Endothelial cell of umbilical vein (primary cell): ENCODE measurements around the gene MYO1B. TPM values are rescaled to one million over a fixed set of nuclear protein-coding genes. Genes with fewer than 3 reads are reported as not detected.

ENCODE experiments used
- BruUV-seq: library from RNA; stranded (reverse); fragments of 400-500 nt; replicated peaks from 2 replicates; lab custom pipeline; 2021; lab: Mats Ljungman, UMichigan
- CTCF ChIA-PET: fragments of 300-600, 350-600 bp; sonication (Branson Sonifier 250); formaldehyde crosslinking; loops from one replicate; lab custom pipeline; 2021; ENCODE audit warnings: antibody characterized with exemption, inconsistent platforms; lab: Charles Lee
- POLR2A ChIA-PET: fragments of 300-600, 350-600 bp; sonication (Branson Sonifier 250); formaldehyde crosslinking; loops from one replicate; lab custom pipeline; 2021; ENCODE audit warnings: antibody characterized with exemption, inconsistent platforms; lab: Charles Lee
- DNase-seq: peaks from one replicate; pipeline ENCODE4 v3.0.0-alpha.2; 2011; ENCODE audit warnings: low read depth, low spot score
- FAIRE-seq: peaks from 2 replicates; lab custom pipeline; 2011; peaks lifted over from hg19 to GRCh38; lab: Jason Lieb, UNC
- H2AFZ ChIP-seq: 2 replicates; pipeline ENCODE4 v1.6.0; 2012; ENCODE audit warnings: low read depth, low read length, control low read depth, inconsistent platforms
- H3K27ac ChIP-seq: 2 replicates; pipeline ENCODE4 v1.5.1; 2011; ENCODE audit warnings: low read depth, mild to moderate bottlenecking, control low read depth, low read length, moderate library complexity; ENCODE audit not compliant: insufficient read depth
- H3K27me3 ChIP-seq, 2 experiments: 2 replicates each; pipeline versions ENCODE4 v1.6.0 to v1.6.1; 2011; ENCODE audit warnings: low read length in 2 of 2, mixed read lengths in 1 of 2; ENCODE audit not compliant: control insufficient read depth in 2 of 2, insufficient read depth in 2 of 2
- H3K36me3 ChIP-seq, 2 experiments: 2 replicates in 1 of 2; 3 replicates in 1 of 2; pipeline ENCODE4 v1.5.1; 2011; ENCODE audit warnings: low read length in 2 of 2, mild to moderate bottlenecking in 1 of 2, moderate library complexity in 1 of 2; ENCODE audit not compliant: control insufficient read depth in 2 of 2, insufficient read depth in 2 of 2; ENCODE audit errors: extremely low read depth in 1 of 2
- H3K4me1 ChIP-seq: 3 replicates; pipeline ENCODE4 v1.5.1; 2011; ENCODE audit warnings: mild to moderate bottlenecking, low read length; ENCODE audit not compliant: control insufficient read depth, insufficient read depth; ENCODE audit errors: extremely low read depth
- H3K4me2 ChIP-seq: 2 replicates; pipeline ENCODE4 v1.6.1; 2011; ENCODE audit warnings: low read length, control low read depth, mixed read lengths; ENCODE audit not compliant: insufficient read depth
- H3K4me3 ChIP-seq, 3 experiments: fragments of 200-600 bp in 1 of 3; sonication (generic), shearing (Covaris generic) in 1 of 3; replicated peaks in 1 of 3; 2 replicates each; pipeline ENCODE4 v1.5.1; 2011 to 2016; ENCODE audit warnings: control low read depth in 3 of 3, low read length in 3 of 3, mild to moderate bottlenecking in 2 of 3, inconsistent platforms in 1 of 3, low read depth in 1 of 3, moderate library complexity in 1 of 3; ENCODE audit not compliant: insufficient read depth in 1 of 3
- H3K79me2 ChIP-seq: 2 replicates; pipeline ENCODE4 v1.6.0; 2012; ENCODE audit warnings: low read length, inconsistent platforms; ENCODE audit not compliant: control insufficient read depth, insufficient read depth
- H3K9ac ChIP-seq: replicated peaks from 2 replicates; pipeline ENCODE3; 2011; ENCODE audit warnings: low read length, control low read depth; ENCODE audit not compliant: insufficient read depth; ENCODE audit errors: extremely low read depth
- H3K9me1 ChIP-seq: replicated peaks from 3 replicates; pipeline ENCODE4 v1.6.0; 2011; ENCODE audit warnings: mild to moderate bottlenecking, low read length; ENCODE audit not compliant: control insufficient read depth, insufficient read depth; ENCODE audit errors: extremely low read depth
- H3K9me3 ChIP-seq: replicated peaks from 2 replicates; pipeline ENCODE4 v1.5.1; 2012; ENCODE audit warnings: low read length, inconsistent platforms; ENCODE audit not compliant: control insufficient read depth, insufficient read depth
- H4K20me1 ChIP-seq: replicated peaks from 2 replicates; pipeline ENCODE3; 2011; ENCODE audit warnings: mild to moderate bottlenecking, low read length; ENCODE audit not compliant: control insufficient read depth, insufficient read depth; ENCODE audit errors: extremely low read depth
- EZH2 ChIP-seq: IDR thresholded peaks from 2 replicates; pipeline ENCODE4 v1.6.1; 2012; ENCODE audit warnings: borderline replicate concordance, low read depth, mild to moderate bottlenecking, moderate library complexity, low read length, inconsistent platforms; ENCODE audit not compliant: severe bottlenecking
- FOS ChIP-seq: IDR thresholded peaks from 2 replicates; pipeline ENCODE4 v1.6.1; 2011; ENCODE audit warnings: mild to moderate bottlenecking, low read length, moderate library complexity, borderline replicate concordance; ENCODE audit not compliant: insufficient read depth
- GATA2 ChIP-seq: IDR thresholded peaks from 2 replicates; pipeline ENCODE4 v1.7.0; 2011; ENCODE audit warnings: low read depth, mild to moderate bottlenecking, moderate library complexity, mixed read lengths, low read length; ENCODE audit not compliant: insufficient read length, insufficient read depth
- JUN ChIP-seq: IDR thresholded peaks from 2 replicates; pipeline ENCODE4 v1.6.1; 2011; ENCODE audit warnings: borderline replicate concordance, low read depth; ENCODE audit not compliant: insufficient read length, insufficient read depth
- MYC ChIP-seq: IDR thresholded peaks from one replicate; pipeline ENCODE4 v1.6.1; 2011; ENCODE audit warnings: mild to moderate bottlenecking, low read depth, low read length
- POLR2A ChIP-seq: IDR thresholded peaks from 2 replicates; pipeline ENCODE4 v1.6.1; 2012; ENCODE audit warnings: low read depth, mild to moderate bottlenecking, control low read depth, low read length
- POLR2AphosphoS5 ChIP-seq: IDR thresholded peaks from 2 replicates; pipeline ENCODE4 v1.6.1; 2012; ENCODE audit warnings: low read depth, mild to moderate bottlenecking, control low read depth, low read length, moderate library complexity; ENCODE audit not compliant: insufficient read depth
- dilution Hi-C: fragments of 300-500 bp; cut with MboI; formaldehyde crosslinking; loops from one replicate; pipeline ENCODE4 v1.15.0; 2019; ENCODE audit warnings: low sequenced_read_pairs; ENCODE audit not compliant: extremely low pct_ligation_motif_present
- intact Hi-C: fragments of 100-400 bp; cut with micrococcal nuclease; formaldehyde crosslinking; loops from one replicate; pipeline ENCODE4 v1.10.0; 2022
- polyA plus RNA-seq, 4 experiments: library from polyadenylated mRNA; depleted of rRNA in 3 of 4; stranded (reverse) in 3 of 4; unstranded in 1 of 4; fragments of >200 nt; gene quantifications; 2 replicates each; pipeline versions ENCODE4 v1.2.1 to v1.2.3, GENCODE V29; 2011 to 2012; ENCODE audit warnings: missing spikeins in 1 of 4
- total RNA-seq: library from RNA; stranded (reverse); gene quantifications from 2 replicates; pipeline ENCODE4 v1.2.3, GENCODE V29; 2021
- TF ChIP-seq, protein P1 (sequence below): IDR thresholded peaks from 2 replicates; pipeline ENCODE4 v1.6.1; 2011; ENCODE audit not compliant: insufficient read depth, insufficient read length
- TF ChIP-seq, protein P2 (sequence below), 2 donors: IDR thresholded peaks; 1 replicate in 1 of 2; 2 replicates in 1 of 2; pipeline ENCODE4 v1.5.1; 2011; ENCODE audit warnings: low read length in 2 of 2, mild to moderate bottlenecking in 2 of 2, moderate library complexity in 2 of 2, control low read depth in 1 of 2, inconsistent platforms in 1 of 2, low read depth in 1 of 2; ENCODE audit not compliant: insufficient read depth in 1 of 2; ENCODE audit errors: extremely low read depth in 1 of 2

MYO1B gene
- total and polyA plus RNA-seq, 2 donors (not counting 3 experiments of a cell fraction or from before 2014, with no cell fraction given): 8.7 to 51.1 TPM

DNA sequence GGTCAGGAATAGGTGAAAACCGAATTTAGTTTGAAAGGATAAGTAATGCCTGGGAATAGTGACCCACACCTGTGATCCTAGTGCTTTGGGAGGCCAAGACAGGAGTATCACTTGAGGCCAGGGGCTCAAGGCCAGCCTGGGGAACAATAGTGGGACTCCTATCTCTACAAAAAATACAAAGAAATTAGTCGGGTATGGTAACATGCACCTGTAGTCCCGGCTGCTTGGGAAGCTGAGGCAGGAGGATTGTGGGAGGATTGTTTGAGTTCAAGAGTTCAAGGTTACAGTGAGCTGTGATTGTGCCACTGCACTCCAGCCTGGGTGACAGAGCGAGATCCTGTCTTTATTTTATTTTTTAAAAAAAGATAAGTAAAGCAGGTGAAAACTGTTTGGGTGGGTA lies 3.8 kb upstream of the MYO1B start:
- Histone ChIP-seq H3K9me1 (no peaks in the 10 kb centered on the region), H3K9ac (no peak overlapping the region), H4K20me1 (no peaks in the 10 kb centered on the region), H3K79me2 (peaks cover 2% of the 10 kb centered on the region), H3K36me3 (no peaks in the 10 kb centered on the region), H3K27ac (no peak overlapping the region), H3K4me1 (peaks cover 3% of the 10 kb centered on the region), H2AFZ (no peak overlapping the region), H3K4me2 (no peak overlapping the region), H3K9me3 (no peaks in the 10 kb centered on the region), H3K4me3 (no peak overlapping the region), H3K27me3 (no peaks in the 10 kb centered on the region)
- DNase-seq: no peak
- POLR2A ChIA-PET: no interaction called here
- no peak for FAIRE-seq
- dilution Hi-C loops (no loop called here), intact Hi-C loops (no loop called here)
- no TSS peak for BruUV-seq
- CTCF ChIA-PET: no interaction called here
- TF ChIP-seq, protein P1, sequence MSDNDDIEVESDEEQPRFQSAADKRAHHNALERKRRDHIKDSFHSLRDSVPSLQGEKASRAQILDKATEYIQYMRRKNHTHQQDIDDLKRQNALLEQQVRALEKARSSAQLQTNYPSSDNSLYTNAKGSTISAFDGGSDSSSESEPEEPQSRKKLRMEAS: no peak
- TF ChIP-seq GATA2 (no peak), POLR2A (no peak), EZH2 (no peak), POLR2AphosphoS5 (no peak), JUN (no peak), MYC (no peak), FOS (no peak)
- TF ChIP-seq, protein P2, sequence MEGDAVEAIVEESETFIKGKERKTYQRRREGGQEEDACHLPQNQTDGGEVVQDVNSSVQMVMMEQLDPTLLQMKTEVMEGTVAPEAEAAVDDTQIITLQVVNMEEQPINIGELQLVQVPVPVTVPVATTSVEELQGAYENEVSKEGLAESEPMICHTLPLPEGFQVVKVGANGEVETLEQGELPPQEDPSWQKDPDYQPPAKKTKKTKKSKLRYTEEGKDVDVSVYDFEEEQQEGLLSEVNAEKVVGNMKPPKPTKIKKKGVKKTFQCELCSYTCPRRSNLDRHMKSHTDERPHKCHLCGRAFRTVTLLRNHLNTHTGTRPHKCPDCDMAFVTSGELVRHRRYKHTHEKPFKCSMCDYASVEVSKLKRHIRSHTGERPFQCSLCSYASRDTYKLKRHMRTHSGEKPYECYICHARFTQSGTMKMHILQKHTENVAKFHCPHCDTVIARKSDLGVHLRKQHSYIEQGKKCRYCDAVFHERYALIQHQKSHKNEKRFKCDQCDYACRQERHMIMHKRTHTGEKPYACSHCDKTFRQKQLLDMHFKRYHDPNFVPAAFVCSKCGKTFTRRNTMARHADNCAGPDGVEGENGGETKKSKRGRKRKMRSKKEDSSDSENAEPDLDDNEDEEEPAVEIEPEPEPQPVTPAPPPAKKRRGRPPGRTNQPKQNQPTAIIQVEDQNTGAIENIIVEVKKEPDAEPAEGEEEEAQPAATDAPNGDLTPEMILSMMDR (IDR thresholded peaks at IDR 0.05; ENCODE audit: extremely low read depth in 1 of 2, insufficient read depth in 1 of 2, low read depth in 1 of 2, low read length in 2 of 2): no peak
